ENCODE data around the gene MRPL36.

MRPL36 gene

DNA sequence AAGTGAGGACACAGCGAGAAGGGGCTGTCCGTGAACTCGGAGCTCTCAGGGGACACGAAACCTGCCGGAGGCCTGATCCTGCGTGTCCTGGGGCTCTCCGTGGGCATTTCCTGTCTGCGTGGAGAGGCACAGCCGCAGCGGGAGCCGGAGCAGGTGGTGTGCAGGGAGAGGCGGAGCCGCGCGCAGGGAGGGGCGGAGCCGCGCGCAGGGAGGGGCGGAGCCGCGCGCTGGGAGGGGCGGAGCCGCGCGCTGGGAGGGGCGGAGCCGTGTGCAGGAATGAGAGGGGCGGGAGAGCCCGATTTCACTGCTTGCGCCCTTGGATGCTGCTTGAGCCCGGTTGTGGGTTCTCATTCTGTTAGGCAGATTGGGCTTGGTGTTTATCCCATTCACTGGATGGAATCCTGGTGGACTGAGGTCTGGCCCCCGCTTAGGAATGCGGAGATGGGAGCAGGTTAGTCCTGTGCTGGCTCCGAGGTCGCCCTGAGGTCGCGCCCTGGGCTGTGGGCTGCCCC, 28.3 kb upstream of the MRPL36 start:
- Histone ChIP-seq H3K4me1 (ENCODE audit: control insufficient read depth, insufficient read depth, low read length) (no peaks in the 10 kb centered on the region), H3K9ac (ENCODE audit: low read depth, low read length) (no peak overlapping the region), H3K9me3 (ENCODE audit: control insufficient read depth, insufficient read depth, low read length) (no peaks in the 10 kb centered on the region), H3K27me3 (ENCODE audit: control insufficient read depth, insufficient read depth, low read length) (no peaks in the 10 kb centered on the region), H3K4me3 (ENCODE audit: low read depth, low read length) (peak overlapping the region; percentile 33), H3K36me3 (ENCODE audit: control insufficient read depth, insufficient read depth, low read length) (peaks cover 2% of the 10 kb centered on the region)

- peak overlapping the region; percentile 33 for H3K4me3 ChIP-seq (ENCODE audit: low read depth, low read length)
- H3K27me3 ChIP-seq (ENCODE audit: control insufficient read depth, insufficient read depth, low read length) = no peaks in the 10 kb centered on the region
- no peaks in the 10 kb centered on the region for H3K9me3 ChIP-seq (ENCODE audit: control insufficient read depth, insufficient read depth, low read length)
- H3K36me3 ChIP-seq (ENCODE audit: control insufficient read depth, insufficient read depth, low read length) = peaks cover 2% of the 10 kb centered on the region
- no peak overlapping the region for H3K9ac ChIP-seq (ENCODE audit: low read depth, low read length)
- H3K4me1 ChIP-seq (ENCODE audit: control insufficient read depth, insufficient read depth, low read length) = no peaks in the 10 kb centered on the region
Measured at GRCh38 chr5:1827025-1827885, 27.6 kb upstream of the MRPL36 start.

GRCh38 chr5:1826235-1826980, 26.8 kb upstream of the MRPL36 start:
- no peak overlapping the region for H3K9ac ChIP-seq (ENCODE audit: low read depth, low read length)
- H3K27me3 ChIP-seq (ENCODE audit: control insufficient read depth, insufficient read depth, low read length) = no peaks in the 10 kb centered on the region
- no peaks in the 10 kb centered on the region for H3K4me1 ChIP-seq (ENCODE audit: control insufficient read depth, insufficient read depth, low read length)
- H3K36me3 ChIP-seq (ENCODE audit: control insufficient read depth, insufficient read depth, low read length) = peaks cover 8% of the 10 kb centered on the region
- no peaks in the 10 kb centered on the region for H3K9me3 ChIP-seq (ENCODE audit: control insufficient read depth, insufficient read depth, low read length)
- no peak overlapping the region for H3K4me3 ChIP-seq (ENCODE audit: low read depth, low read length)

GRCh38 chr5:1824903-1825841, 25.5 kb upstream of the MRPL36 start:
- Histone ChIP-seq H3K4me3 (ENCODE audit: low read depth, low read length) (no peak overlapping the region), H3K27me3 (ENCODE audit: control insufficient read depth, insufficient read depth, low read length) (no peaks in the 10 kb centered on the region), H3K36me3 (ENCODE audit: control insufficient read depth, insufficient read depth, low read length) (peaks cover 17% of the 10 kb centered on the region), H3K4me1 (ENCODE audit: control insufficient read depth, insufficient read depth, low read length) (no peaks in the 10 kb centered on the region), H3K9me3 (ENCODE audit: control insufficient read depth, insufficient read depth, low read length) (no peaks in the 10 kb centered on the region), H3K9ac (ENCODE audit: low read depth, low read length) (no peak overlapping the region)

DNA sequence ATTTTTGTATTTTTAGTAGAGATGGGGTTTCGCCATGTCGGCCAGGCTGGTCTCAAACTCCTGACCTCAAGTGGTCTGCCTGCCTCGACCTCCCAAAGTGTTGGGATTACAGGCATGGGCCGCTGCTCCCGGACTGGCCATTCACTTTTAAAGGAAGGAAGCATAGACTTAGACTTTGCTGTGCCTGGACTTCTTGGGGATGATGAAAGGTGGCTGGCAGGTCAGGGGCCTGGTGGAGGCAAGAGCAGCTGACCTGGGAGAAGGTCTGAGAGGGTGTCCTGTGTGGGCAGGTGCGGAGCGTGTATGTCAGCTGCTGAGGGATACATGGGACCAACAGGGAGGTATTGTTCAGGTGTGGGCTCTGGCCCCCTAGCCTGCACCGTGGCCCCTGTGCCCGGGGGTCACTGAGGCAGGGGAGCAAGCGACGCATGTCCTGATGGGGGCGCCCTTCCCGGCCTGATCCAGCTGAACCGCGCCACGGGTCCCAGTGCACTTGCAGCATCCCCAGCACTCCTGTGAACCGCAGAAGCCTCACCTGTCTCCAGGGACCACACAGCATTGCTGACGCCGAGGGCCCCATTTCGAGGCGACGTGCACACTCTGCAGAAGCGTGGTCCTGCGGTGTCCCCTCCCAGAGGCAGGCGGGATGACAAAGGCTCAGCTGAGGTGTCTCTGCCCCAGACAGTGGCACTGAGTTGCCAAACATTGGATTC, 24.6 kb upstream of the MRPL36 start:
- H3K36me3 ChIP-seq (ENCODE audit: control insufficient read depth, insufficient read depth, low read length) = peaks cover 22% of the 10 kb centered on the region

DNA sequence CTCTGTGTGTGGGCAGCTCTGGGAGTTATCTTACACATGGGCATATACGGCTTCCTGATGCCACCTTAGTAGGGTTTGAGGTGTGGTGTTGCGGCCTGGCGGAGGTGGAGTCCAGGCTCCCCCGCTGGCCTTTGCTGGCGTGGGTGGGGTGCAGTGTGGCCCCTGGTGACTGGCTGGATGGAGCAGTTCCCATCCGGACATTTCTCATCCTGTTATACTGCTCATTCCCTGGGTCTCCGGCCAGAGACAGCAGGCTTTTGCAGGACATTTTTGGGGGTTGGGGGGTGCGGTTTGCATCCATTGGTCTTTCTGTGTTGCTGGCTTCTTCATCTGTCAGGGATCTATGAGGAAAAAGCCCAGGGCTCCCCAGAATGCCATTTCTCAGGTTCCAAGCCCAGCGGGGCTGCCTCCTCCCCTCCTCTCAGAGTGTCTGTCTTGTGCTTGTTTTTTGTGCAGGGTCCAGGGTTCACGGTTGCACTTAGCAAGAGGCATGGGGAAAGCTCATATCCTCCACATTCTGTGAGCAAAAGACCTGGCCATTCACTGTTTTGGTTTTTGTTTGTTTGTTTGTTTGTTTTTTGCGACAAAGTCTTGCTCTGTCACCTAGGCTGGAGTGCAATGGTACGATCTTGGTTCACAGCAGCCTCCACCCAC, 23.9 kb upstream of the MRPL36 start:
- peaks cover 22% of the 10 kb centered on the region for H3K36me3 ChIP-seq (ENCODE audit: control insufficient read depth, insufficient read depth, low read length)
- H3K27me3 ChIP-seq (ENCODE audit: control insufficient read depth, insufficient read depth, low read length) = no peaks in the 10 kb centered on the region

More for the DNA sequence above, 24.6 kb upstream of the MRPL36 start:
- H3K27me3 ChIP-seq (ENCODE audit: control insufficient read depth, insufficient read depth, low read length) = no peaks in the 10 kb centered on the region
- peaks cover 3% of the 10 kb centered on the region for H3K4me1 ChIP-seq (ENCODE audit: control insufficient read depth, insufficient read depth, low read length)
- no peak overlapping the region for H3K9ac ChIP-seq (ENCODE audit: low read depth, low read length)
- H3K9me3 ChIP-seq (ENCODE audit: control insufficient read depth, insufficient read depth, low read length) = no peaks in the 10 kb centered on the region
- H3K4me3 ChIP-seq (ENCODE audit: low read depth, low read length) = no peak overlapping the region

DNA sequence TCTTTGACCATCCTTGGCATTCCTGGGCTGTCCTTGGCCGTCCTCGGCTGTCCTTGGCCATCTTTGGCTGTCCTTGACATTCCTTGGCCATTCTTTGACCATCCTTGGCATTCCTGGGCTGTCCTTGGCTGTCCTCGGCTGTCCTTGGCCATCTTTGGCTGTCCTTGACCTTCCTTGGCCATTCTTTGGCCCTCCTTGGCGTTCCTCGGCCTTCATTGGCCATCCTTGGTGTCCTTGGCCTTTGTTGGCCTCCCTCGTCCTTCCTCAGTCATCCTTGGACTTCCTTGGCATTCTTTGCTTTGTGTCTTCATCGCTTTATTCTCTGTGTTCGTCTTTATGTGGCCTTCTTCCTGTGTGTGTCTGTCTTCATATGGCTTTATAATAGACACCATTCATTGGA, 22.2 kb upstream of the MRPL36 start:
- peaks cover 6% of the 10 kb centered on the region for H3K4me1 ChIP-seq (ENCODE audit: control insufficient read depth, insufficient read depth, low read length)
- H3K27me3 ChIP-seq (ENCODE audit: control insufficient read depth, insufficient read depth, low read length) = no peaks in the 10 kb centered on the region
- H3K9me3 ChIP-seq (ENCODE audit: control insufficient read depth, insufficient read depth, low read length) = no peaks in the 10 kb centered on the region
- H3K4me3 ChIP-seq (ENCODE audit: low read depth, low read length) = no peak overlapping the region
- H3K9ac ChIP-seq (ENCODE audit: low read depth, low read length) = no peak overlapping the region
- H3K36me3 ChIP-seq (ENCODE audit: control insufficient read depth, insufficient read depth, low read length) = peaks cover 33% of the 10 kb centered on the region

More for the DNA sequence above, 23.9 kb upstream of the MRPL36 start:
- no peaks in the 10 kb centered on the region for H3K9me3 ChIP-seq (ENCODE audit: control insufficient read depth, insufficient read depth, low read length)
- H3K4me1 ChIP-seq (ENCODE audit: control insufficient read depth, insufficient read depth, low read length) = peaks cover 6% of the 10 kb centered on the region
- no peak overlapping the region for H3K4me3 ChIP-seq (ENCODE audit: low read depth, low read length)
- no peak overlapping the region for H3K9ac ChIP-seq (ENCODE audit: low read depth, low read length)

- H3K27me3 ChIP-seq (ENCODE audit: control insufficient read depth, insufficient read depth, low read length) = no peaks in the 10 kb centered on the region
- H3K9ac ChIP-seq (ENCODE audit: low read depth, low read length) = no peak overlapping the region
- H3K9me3 ChIP-seq (ENCODE audit: control insufficient read depth, insufficient read depth, low read length) = no peaks in the 10 kb centered on the region
- H3K4me1 ChIP-seq (ENCODE audit: control insufficient read depth, insufficient read depth, low read length) = peaks cover 6% of the 10 kb centered on the region
- no peak overlapping the region for H3K4me3 ChIP-seq (ENCODE audit: low read depth, low read length)
- peaks cover 37% of the 10 kb centered on the region for H3K36me3 ChIP-seq (ENCODE audit: control insufficient read depth, insufficient read depth, low read length)
Measured at GRCh38 chr5:1820926-1821325, 21.3 kb upstream of the MRPL36 start.

- H3K4me3 ChIP-seq (ENCODE audit: low read depth, low read length) = no peak overlapping the region
- no peak overlapping the region for H3K9ac ChIP-seq (ENCODE audit: low read depth, low read length)
- peaks cover 6% of the 10 kb centered on the region for H3K4me1 ChIP-seq (ENCODE audit: control insufficient read depth, insufficient read depth, low read length)
- no peaks in the 10 kb centered on the region for H3K27me3 ChIP-seq (ENCODE audit: control insufficient read depth, insufficient read depth, low read length)
- H3K36me3 ChIP-seq (ENCODE audit: control insufficient read depth, insufficient read depth, low read length) = peaks cover 42% of the 10 kb centered on the region
- H3K9me3 ChIP-seq (ENCODE audit: control insufficient read depth, insufficient read depth, low read length) = no peaks in the 10 kb centered on the region
Measured at GRCh38 chr5:1820381-1820780, 20.7 kb upstream of the MRPL36 start.

DNA sequence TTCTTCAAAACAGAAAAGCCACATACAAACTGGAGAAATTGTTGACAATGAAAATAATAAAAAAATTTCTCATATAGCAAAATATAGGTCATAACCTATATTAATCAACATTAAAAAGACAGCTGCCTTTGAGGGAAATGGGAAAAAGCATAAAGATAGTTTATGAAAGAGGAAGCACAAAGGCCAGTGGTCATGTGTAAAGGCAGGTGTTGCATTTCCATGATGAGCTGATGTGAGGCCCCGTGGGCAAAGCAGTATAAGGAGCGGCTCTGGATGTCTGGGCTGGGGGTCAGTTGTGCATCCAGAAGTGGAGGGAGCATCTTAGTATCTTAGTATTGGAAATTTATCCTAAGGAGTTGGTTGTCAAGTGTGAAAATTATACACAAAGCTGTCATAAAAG, 19.8 kb upstream of the MRPL36 start:
- no peaks in the 10 kb centered on the region for H3K9me3 ChIP-seq (ENCODE audit: control insufficient read depth, insufficient read depth, low read length)
- H3K4me1 ChIP-seq (ENCODE audit: control insufficient read depth, insufficient read depth, low read length) = peaks cover 6% of the 10 kb centered on the region
- H3K27me3 ChIP-seq (ENCODE audit: control insufficient read depth, insufficient read depth, low read length) = no peaks in the 10 kb centered on the region
- peaks cover 51% of the 10 kb centered on the region for H3K36me3 ChIP-seq (ENCODE audit: control insufficient read depth, insufficient read depth, low read length)
- no peak overlapping the region for H3K4me3 ChIP-seq (ENCODE audit: low read depth, low read length)
- no peak overlapping the region for H3K9ac ChIP-seq (ENCODE audit: low read depth, low read length)

Data from iPS-15b (cell line).